HCT116 (cell line): ENCODE results near the gene BFSP2. TPM values are rescaled to one million over a fixed set of nuclear protein-coding genes. Genes with fewer than 3 reads are reported as not detected.

Experiments
- ATAC-seq: fragments of 200-7000 bp; cut with Tn5 transposase; 2 replicates; pipeline ENCODE4 v1.9.1; 2020; ENCODE audit warnings: mild to moderate bottlenecking, moderate library complexity
- BruUV-seq: library from RNA; stranded (reverse); fragments of 400-500 nt; replicated peaks from 2 replicates; lab custom pipeline; 2021; lab: Mats Ljungman, UMichigan
- CTCF ChIA-PET: fragments of 300-600 bp; sonication (Branson Sonifier 250); formaldehyde crosslinking; loops from one replicate; lab custom pipeline; 2021; ENCODE audit warnings: antibody characterized with exemption; lab: Charles Lee
- POLR2A ChIA-PET: fragments of 300-600, 350-600 bp; sonication (Branson Sonifier 250); formaldehyde crosslinking; loops from one replicate; lab custom pipeline; 2021; ENCODE audit warnings: antibody characterized with exemption; lab: Charles Lee
- RAD21 ChIA-PET, 2 experiments: fragments of 300-600 bp; sonication (Branson Sonifier 250); formaldehyde crosslinking; loops; one replicate each; lab custom pipeline; 2023; ENCODE audit warnings: low total read pairs in 2 of 2; ENCODE audit not compliant: uncharacterized antibody in 2 of 2, unreplicated experiment in 2 of 2, low non-redundant PET in 1 of 2; lab: Charles Lee
- DNase-seq: peaks from one replicate; pipeline ENCODE4 v3.0.0-alpha.2; 2010; ENCODE audit warnings: low read depth, low spot score
- H2AFZ ChIP-seq: fragments of 200-600 bp; shearing (Covaris generic), sonication (generic); 2 replicates; pipeline ENCODE4 v1.6.1; 2017; ENCODE audit warnings: low read depth, mixed run types, mixed read lengths, antibody characterized with exemption, low read length; ENCODE audit not compliant: poor library complexity, severe bottlenecking
- H3K27ac ChIP-seq: 2 replicates; pipeline ENCODE4 v1.5.1; 2012; ENCODE audit warnings: low read depth, low read length
- H3K27me3 ChIP-seq: fragments of 200-600 bp; sonication (generic); 2 replicates; pipeline ENCODE4 v1.6.1; 2016; ENCODE audit warnings: mixed run types, low read length, mixed read lengths; ENCODE audit not compliant: insufficient read depth
- H3K36me3 ChIP-seq, 2 experiments: fragments of 200-500 bp in 1 of 2; fragments of 200-600 bp in 1 of 2; sonication (Bioruptor generic) in 1 of 2; sonication (generic) in 1 of 2; 2 replicates each; pipeline versions ENCODE4 v1.5.1 to v1.6.1; 2014 to 2016; ENCODE audit warnings: low read length in 2 of 2, inconsistent platforms in 1 of 2, mixed read lengths in 1 of 2, mixed run types in 1 of 2; ENCODE audit not compliant: insufficient read depth in 2 of 2, control insufficient read depth in 1 of 2
- H3K4me1 ChIP-seq, 2 experiments: fragments of 200-600 bp in 1 of 2; sonication (generic) in 1 of 2; 2 replicates each; pipeline versions ENCODE4 v1.5.1 to v1.6.1; 2012 to 2017; ENCODE audit warnings: low read length in 2 of 2, inconsistent platforms in 1 of 2, mild to moderate bottlenecking in 1 of 2, mixed read lengths in 1 of 2, mixed run types in 1 of 2, moderate library complexity in 1 of 2; ENCODE audit not compliant: insufficient read depth in 2 of 2, control insufficient read depth in 1 of 2
- H3K4me2 ChIP-seq: fragments of 200-600 bp; sonication (generic); 2 replicates; pipeline ENCODE4 v1.6.1; 2017; ENCODE audit warnings: mixed run types, low read length, mixed read lengths
- H3K4me3 ChIP-seq, 2 experiments: fragments of 200-600 bp in 1 of 2; sonication (generic) in 1 of 2; replicated peaks in 1 of 2; 2 replicates each; pipeline ENCODE4 v1.5.1; 2011 to 2016; ENCODE audit warnings: low read length in 2 of 2, control low read depth in 1 of 2, low read depth in 1 of 2, mild to moderate bottlenecking in 1 of 2, mixed read lengths in 1 of 2, mixed run types in 1 of 2
- H3K79me2 ChIP-seq: fragments of 200-600 bp; sonication (generic); 2 replicates; pipeline ENCODE4 v1.6.1; 2017; ENCODE audit warnings: mild to moderate bottlenecking, mixed run types, low read length, moderate library complexity, mixed read lengths; ENCODE audit not compliant: insufficient read depth
- H3K9ac ChIP-seq: fragments of 200-600 bp; sonication (generic); 2 replicates; pipeline ENCODE4 v1.6.1; 2016; ENCODE audit warnings: low read length, mixed read lengths
- H3K9me2 ChIP-seq: fragments of 200-600 bp; sonication (generic), shearing (Covaris generic); 2 replicates; pipeline ENCODE4 v1.6.1; 2017; ENCODE audit warnings: mixed run types, mild to moderate bottlenecking, moderate library complexity; ENCODE audit not compliant: insufficient read depth
- H3K9me3 ChIP-seq, 2 experiments: fragments of 200-500 bp in 1 of 2; fragments of 200-600 bp in 1 of 2; sonication (Bioruptor generic) in 1 of 2; sonication (generic) in 1 of 2; 2 replicates each; pipeline ENCODE4 v1.6.1; 2014 to 2017; ENCODE audit warnings: low read length in 2 of 2, mixed read lengths in 2 of 2, inconsistent platforms in 1 of 2, low read depth in 1 of 2, mild to moderate bottlenecking in 1 of 2, mixed run types in 1 of 2, moderate library complexity in 1 of 2; ENCODE audit not compliant: control insufficient read depth in 1 of 2, insufficient read depth in 1 of 2
- H4K20me1 ChIP-seq: fragments of 200-600 bp; sonication (generic), shearing (Covaris generic); 2 replicates; pipeline ENCODE4 v1.6.1; 2017; ENCODE audit warnings: mixed run types, mild to moderate bottlenecking, moderate library complexity; ENCODE audit not compliant: insufficient read depth
- CBX3 ChIP-seq: IDR thresholded peaks from 2 replicates; pipeline ENCODE4 v1.6.1; 2012; ENCODE audit warnings: low read depth
- CEBPB ChIP-seq: IDR thresholded peaks from 2 replicates; pipeline ENCODE4 v1.6.1; 2012; ENCODE audit warnings: low read depth
- ELF1 ChIP-seq: IDR thresholded peaks from 2 replicates; pipeline ENCODE4 v1.6.1; 2012; ENCODE audit warnings: low read depth, borderline replicate concordance
- EZH2 ChIP-seq: fragments of 200-600 bp; sonication (generic); IDR thresholded peaks from 2 replicates; pipeline ENCODE4 v1.6.1; 2017; ENCODE audit warnings: antibody characterized with exemption, mixed run types
- FOSL1 ChIP-seq: IDR thresholded peaks from 2 replicates; pipeline ENCODE4 v1.6.1; 2012; ENCODE audit warnings: low read depth
- POLR2A ChIP-seq: IDR thresholded peaks from 2 replicates; pipeline ENCODE4 v1.7.0; 2011; ENCODE audit warnings: borderline replicate concordance; ENCODE audit not compliant: insufficient read depth, insufficient read length; ENCODE audit errors: extremely low read depth
- RAD21 ChIP-seq: IDR thresholded peaks from 2 replicates; pipeline ENCODE4 v1.6.1; 2012; ENCODE audit warnings: low read depth, mild to moderate bottlenecking
- SIN3A ChIP-seq: IDR thresholded peaks from 2 replicates; pipeline ENCODE4 v1.6.1; 2012; ENCODE audit warnings: low read depth
- SP1 ChIP-seq: IDR thresholded peaks from 2 replicates; pipeline ENCODE4 v1.6.1; 2012; ENCODE audit warnings: low read depth
- SRF ChIP-seq: IDR thresholded peaks from 2 replicates; pipeline ENCODE4 v1.6.1; 2012; ENCODE audit warnings: low read depth
- TCF7L2 ChIP-seq: IDR thresholded peaks from 2 replicates; pipeline ENCODE4 v1.7.0; 2011; ENCODE audit warnings: borderline replicate concordance, inconsistent platforms; ENCODE audit not compliant: insufficient read depth, insufficient read length; ENCODE audit errors: extremely low read depth
- YY1 ChIP-seq: IDR thresholded peaks from 2 replicates; pipeline ENCODE4 v1.6.1; 2011; ENCODE audit warnings: low read length, low read depth, moderate library complexity, mild to moderate bottlenecking; ENCODE audit not compliant: insufficient replicate concordance; ENCODE audit errors: extremely low read depth
- intact Hi-C: fragments of 100-400 bp; cut with micrococcal nuclease; formaldehyde crosslinking; loops from 2 replicates; pipeline ENCODE4 v1.10.0; 2022
- total RNA-seq: library from RNA; stranded (reverse); gene quantifications from one replicate; pipeline ENCODE4 v1.2.1, GENCODE V29; 2021; ENCODE audit not compliant: unreplicated experiment
- TF ChIP-seq, protein P1 (sequence below): IDR thresholded peaks from 2 replicates; pipeline ENCODE4 v1.6.1; 2012
- TF ChIP-seq, protein P2 (sequence below): IDR thresholded peaks from 2 replicates; pipeline ENCODE4 v1.6.1; 2012
- TF ChIP-seq, protein P3 (sequence below), 3 experiments: fragments of 200-600 bp in 1 of 3; sonication (generic) in 1 of 3; IDR thresholded peaks in 2 of 3; conservative IDR thresholded peaks in 1 of 3; 2 replicates each; pipeline ENCODE4 v1.5.1; 2012 to 2017; ENCODE audit warnings: low read depth in 2 of 3, low read length in 2 of 3, antibody characterized with exemption in 1 of 3, borderline replicate concordance in 1 of 3, control low read depth in 1 of 3, mild to moderate bottlenecking in 1 of 3, mixed read lengths in 1 of 3, mixed run types in 1 of 3, moderate library complexity in 1 of 3; ENCODE audit not compliant: insufficient read depth in 1 of 3

BFSP2 gene
- total RNA-seq, 1 experiment from 2014 or later = not detected

DNA sequence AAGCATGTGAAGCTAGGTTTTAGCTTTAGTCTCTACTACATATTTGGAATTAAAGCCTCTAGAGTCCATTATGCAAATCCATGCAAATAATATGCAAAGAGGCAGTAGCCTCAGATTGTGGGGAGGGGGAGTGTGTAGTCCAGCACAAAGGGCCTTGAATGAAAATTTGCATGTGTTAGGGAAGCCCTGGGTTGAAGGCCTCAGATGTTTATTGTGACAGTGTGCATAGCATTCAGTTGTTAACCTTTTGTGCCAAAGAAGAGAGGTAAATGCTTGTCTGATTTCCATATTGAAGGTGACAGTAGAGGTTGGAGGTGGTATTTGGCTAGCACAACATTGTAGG, 24.5 kb upstream of the BFSP2 start:
- Histone ChIP-seq H3K9me2 (no peaks in the 10 kb centered on the region), H3K27ac (no peak overlapping the region), H3K9me3 (no peaks in the 10 kb centered on the region), H3K79me2 (no peaks in the 10 kb centered on the region), H3K27me3 (peaks cover 71% of the 10 kb centered on the region), H3K4me3 (no peak overlapping the region), H4K20me1 (no peaks in the 10 kb centered on the region), H3K9ac (no peak overlapping the region), H3K36me3 (no peaks in the 10 kb centered on the region), H3K4me2 (no peak overlapping the region), H3K4me1 (no peaks in the 10 kb centered on the region), H2AFZ (no peak overlapping the region)
- intact Hi-C loops = no loop called here
- TF ChIP-seq, protein P1, sequence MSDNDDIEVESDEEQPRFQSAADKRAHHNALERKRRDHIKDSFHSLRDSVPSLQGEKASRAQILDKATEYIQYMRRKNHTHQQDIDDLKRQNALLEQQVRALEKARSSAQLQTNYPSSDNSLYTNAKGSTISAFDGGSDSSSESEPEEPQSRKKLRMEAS = no peak
- TF ChIP-seq TCF7L2 (no peak), SIN3A (no peak), POLR2A (no peak), FOSL1 (no peak), ELF1 (no peak), EZH2 (no peak), SRF (no peak), CBX3 (no peak), YY1 (no peak), SP1 (no peak)
- TF ChIP-seq, protein P2, sequence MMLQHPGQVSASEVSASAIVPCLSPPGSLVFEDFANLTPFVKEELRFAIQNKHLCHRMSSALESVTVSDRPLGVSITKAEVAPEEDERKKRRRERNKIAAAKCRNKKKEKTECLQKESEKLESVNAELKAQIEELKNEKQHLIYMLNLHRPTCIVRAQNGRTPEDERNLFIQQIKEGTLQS = no peak
- ATAC-seq (no peak), DNase-seq (no peak)
- BruUV-seq = no TSS peak
- POLR2A ChIA-PET = no interaction called here
- RAD21 ChIA-PET = no interaction called here
- CTCF ChIA-PET = interaction anchor here (1.0 to 1.3 kb wide), 2 partner anchors 334 to 644 kb away, joined by 3 to 6 read pairs; no protein-coding TSS in a partner anchor

DNA sequence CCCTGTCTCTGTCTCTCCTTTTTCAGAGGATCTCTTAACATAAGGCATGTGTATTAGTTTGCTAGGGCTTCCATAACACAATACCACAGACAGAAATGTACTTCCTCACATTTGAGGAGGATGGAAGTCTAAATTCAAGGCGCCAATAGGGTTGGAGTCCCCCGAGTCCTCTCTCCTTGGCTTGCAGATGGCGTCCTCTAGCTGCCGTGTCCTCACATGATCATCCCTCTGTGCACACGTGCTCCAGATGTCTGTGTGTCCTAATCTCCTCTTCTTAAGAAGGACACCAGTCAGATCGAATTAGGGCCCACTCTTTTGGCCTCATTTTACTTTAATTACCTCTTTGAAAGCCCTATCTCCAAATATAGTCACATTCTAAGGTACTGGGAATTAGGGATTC, 23.0 kb upstream of the BFSP2 start:
- no peaks in the 10 kb centered on the region for H3K4me1 ChIP-seq
- ATAC-seq = peak; percentile 44; the same call in 1 of the 2 replicates
- H2AFZ ChIP-seq = no peak overlapping the region
- intact Hi-C loops = loop anchor here (1.0 kb wide), 1 partner anchor 336 kb away; no protein-coding TSS in a partner anchor
- no peaks in the 10 kb centered on the region for H3K9me3 ChIP-seq
- H3K4me2 ChIP-seq = no peak overlapping the region
- H3K79me2 ChIP-seq = no peaks in the 10 kb centered on the region
- no peaks in the 10 kb centered on the region for H3K36me3 ChIP-seq
- CTCF ChIA-PET = interaction anchor here (1.3 to 2.1 kb wide), 3 partner anchors 335 to 646 kb away, joined by 3 to 11 read pairs (median 7); no protein-coding TSS in a partner anchor
- H3K4me3 ChIP-seq = no peak overlapping the region
- H3K27ac ChIP-seq = no peak overlapping the region
- RAD21 ChIA-PET = no interaction called here
- TF ChIP-seq POLR2A = no peak
- no peak for TF ChIP-seq CEBPB
- TF ChIP-seq, protein P3, sequence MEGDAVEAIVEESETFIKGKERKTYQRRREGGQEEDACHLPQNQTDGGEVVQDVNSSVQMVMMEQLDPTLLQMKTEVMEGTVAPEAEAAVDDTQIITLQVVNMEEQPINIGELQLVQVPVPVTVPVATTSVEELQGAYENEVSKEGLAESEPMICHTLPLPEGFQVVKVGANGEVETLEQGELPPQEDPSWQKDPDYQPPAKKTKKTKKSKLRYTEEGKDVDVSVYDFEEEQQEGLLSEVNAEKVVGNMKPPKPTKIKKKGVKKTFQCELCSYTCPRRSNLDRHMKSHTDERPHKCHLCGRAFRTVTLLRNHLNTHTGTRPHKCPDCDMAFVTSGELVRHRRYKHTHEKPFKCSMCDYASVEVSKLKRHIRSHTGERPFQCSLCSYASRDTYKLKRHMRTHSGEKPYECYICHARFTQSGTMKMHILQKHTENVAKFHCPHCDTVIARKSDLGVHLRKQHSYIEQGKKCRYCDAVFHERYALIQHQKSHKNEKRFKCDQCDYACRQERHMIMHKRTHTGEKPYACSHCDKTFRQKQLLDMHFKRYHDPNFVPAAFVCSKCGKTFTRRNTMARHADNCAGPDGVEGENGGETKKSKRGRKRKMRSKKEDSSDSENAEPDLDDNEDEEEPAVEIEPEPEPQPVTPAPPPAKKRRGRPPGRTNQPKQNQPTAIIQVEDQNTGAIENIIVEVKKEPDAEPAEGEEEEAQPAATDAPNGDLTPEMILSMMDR (IDR thresholded peaks at IDR 0.05 in 2 of 3, conservative IDR thresholded peaks at IDR 0.05 in 1 of 3; ENCODE audit: borderline replicate concordance in 1 of 3, insufficient read depth in 1 of 3, low read depth in 2 of 3, low read length in 2 of 3) = no peak
- TF ChIP-seq, protein P1 = peak; percentile 38; the same call in 1 of the 2 replicates
- peak; percentile 51 for TF ChIP-seq RAD21
- TF ChIP-seq, protein P2 = no peak
- TF ChIP-seq, all 23 proteins: peak for 2
- Histone ChIP-seq H3K9ac (no peak overlapping the region), H3K27me3 (peaks cover 72% of the 10 kb centered on the region), H4K20me1 (no peaks in the 10 kb centered on the region), H3K9me2 (no peaks in the 10 kb centered on the region)
- POLR2A ChIA-PET = no interaction called here
- no peak for DNase-seq
- BruUV-seq = no TSS peak
